Sigmoid colon (tissue), 7 donors: ENCODE measurements around the gene DNAJC17. TPM values are rescaled to one million over a fixed set of nuclear protein-coding genes. Genes with fewer than 3 reads are reported as not detected.

Experiments used
- DNase-seq: peaks from one replicate; pipeline ENCODE4 v3.0.0-alpha.2; 2019
- H3K27ac ChIP-seq, 4 donors: fragments of 200-600 bp; sonication (generic); one replicate each; pipeline ENCODE4 v1.5.1; 2016 to 2019; ENCODE audit warnings: mild to moderate bottlenecking in 1 of 4
- H3K27me3 ChIP-seq, 3 donors: fragments of 200-600 bp; sonication (generic); one replicate each; pipeline ENCODE4 v1.5.1; 2019; ENCODE audit warnings: mild to moderate bottlenecking in 1 of 3
- H3K36me3 ChIP-seq, 4 donors: fragments of 200-600 bp; sonication (generic); one replicate each; pipeline ENCODE4 v1.5.1; 2016 to 2019
- H3K4me1 ChIP-seq, 4 donors: fragments of 200-600 bp; sonication (generic); one replicate each; pipeline ENCODE4 v1.5.1; 2017 to 2019
- H3K4me3 ChIP-seq, 4 donors: fragments of 200-600 bp; sonication (generic); one replicate each; pipeline ENCODE4 v1.5.1; 2017 to 2019; ENCODE audit warnings: mild to moderate bottlenecking in 2 of 4, moderate library complexity in 1 of 4
- H3K9me3 ChIP-seq, 4 donors: fragments of 200-600 bp in 3 of 4; sonication (generic) in 3 of 4; one replicate each; pipeline versions ENCODE4 v1.5.1 to v1.6.1; 2013 to 2019
- EP300 ChIP-seq, 4 donors: sonication (generic); formaldehyde crosslinking; IDR thresholded peaks; one replicate each; pipeline ENCODE4 v1.6.1; 2017; ENCODE audit warnings: antibody characterized with exemption in 4 of 4
- POLR2A ChIP-seq, 2 donors: fragments of 450-650 bp; IDR thresholded peaks; one replicate each; pipeline ENCODE4 v1.6.1; 2016; ENCODE audit warnings: antibody characterized with exemption in 2 of 2, mild to moderate bottlenecking in 2 of 2, moderate library complexity in 2 of 2
- POLR2AphosphoS5 ChIP-seq, 4 donors: sonication (generic); formaldehyde crosslinking; IDR thresholded peaks; one replicate each; pipeline ENCODE4 v1.6.1; 2017; ENCODE audit warnings: antibody characterized with exemption in 4 of 4
- WGBS, 2 donors: extraction: QIAGEN DNeasy Blood & Tissue Kit; methylation state at CpG; one replicate each; pipeline ENCODE4 v1.1.7; 2013; 5-methylcytosine and 5-hydroxymethylcytosine counted together
- intact Hi-C: fragments of 100-400 bp; cut with DNase I; formaldehyde crosslinking; loops from one replicate; pipeline ENCODE4 v1.15.1; 2023
- polyA plus RNA-seq, 3 donors: library from polyadenylated mRNA; stranded (reverse); fragments of 200-250 nt; gene quantifications; one replicate each; pipeline ENCODE4 v1.2.3, GENCODE V29; 2013
- total RNA-seq, 4 donors: library from RNA; depleted of rRNA; stranded (reverse); fragments of >200 nt; gene quantifications; one replicate each; pipeline ENCODE4 v1.1.0, GENCODE V29; 2016
- TF ChIP-seq, protein P1 (sequence below), 4 experiments: fragments of 450-650 bp in 3 of 4; fragments of 200-600 bp in 1 of 4; IDR thresholded peaks; one replicate each; pipeline ENCODE4 v1.5.1; 2016 to 2019; ENCODE audit warnings: antibody characterized with exemption in 4 of 4, mild to moderate bottlenecking in 3 of 4, moderate library complexity in 2 of 4
- donor health status: healthy with polysubstance abuse.
- donor health status: Bipolar disorder and iron deficiency.
- donor health status: healthy.

DNAJC17 gene
- total and polyA plus RNA-seq, 7 donors = 9.1 to 56.4 (median 25.8) TPM

DNA sequence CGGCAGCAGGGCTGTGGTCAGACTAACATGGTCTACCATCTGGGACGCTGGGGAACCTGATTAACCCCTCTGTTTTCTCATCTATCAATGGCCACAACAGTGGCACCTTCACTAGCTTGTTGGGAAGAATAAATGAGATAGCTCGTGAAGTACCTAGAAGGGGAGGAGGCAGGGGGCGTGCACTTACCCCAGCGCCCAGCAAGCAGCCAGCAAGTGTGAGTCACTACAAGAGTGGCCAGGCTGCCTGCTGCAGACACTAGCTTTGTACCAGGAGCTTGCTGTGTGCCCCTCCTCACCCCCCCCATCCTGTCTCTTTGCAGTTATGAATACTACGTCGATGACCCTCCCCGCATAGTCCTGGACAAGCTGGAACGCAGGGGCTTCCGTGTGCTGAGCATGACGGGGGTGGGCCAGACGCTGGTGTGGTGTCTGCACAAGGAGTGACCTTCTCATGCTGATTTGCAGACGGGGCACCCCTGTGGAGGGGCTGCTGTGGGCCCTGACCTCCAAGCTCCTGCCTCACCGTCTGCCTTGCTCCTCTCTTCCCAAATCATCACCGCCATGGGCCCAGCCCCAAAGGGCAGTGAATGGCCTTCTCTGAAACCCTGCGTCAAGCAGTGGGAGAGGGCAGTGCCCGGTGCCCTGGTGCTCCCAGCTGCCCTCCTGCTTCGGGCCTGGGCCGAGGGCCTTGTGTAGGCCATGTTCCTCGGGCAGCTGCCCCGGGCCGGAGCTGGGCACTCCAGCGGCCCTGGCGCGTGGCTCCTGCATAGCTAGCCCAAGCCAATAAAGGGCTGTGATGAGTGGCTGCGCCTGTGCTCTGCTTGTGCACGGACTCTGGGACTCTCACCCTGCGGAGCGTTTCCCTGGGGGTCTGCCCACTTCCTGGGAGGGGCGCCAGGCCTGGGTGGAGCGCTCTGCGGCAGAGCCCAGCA, 40.1 kb downstream of the DNAJC17 start:
- 92 to 93% methylated on average over 32 of the region's 32 CpGs for WGBS, 2 donors
- Histone ChIP-seq H3K27me3 (no peaks in the 10 kb centered on the region), H3K4me3 (no peak overlapping the region), H3K4me1 (peaks cover 0 to 44% (median 41%) of the 10 kb centered on the region in 4 donors), H3K36me3 (peaks cover 0 to 22% (median 3%) of the 10 kb centered on the region in 4 donors), H3K9me3 (no peaks in the 10 kb centered on the region), H3K27ac (no peak overlapping the region)
- no peak for TF ChIP-seq EP300 (IDR thresholded peaks at IDR 0.05)
- TF ChIP-seq POLR2AphosphoS5 (IDR thresholded peaks at IDR 0.05) = no peak
- TF ChIP-seq POLR2A (IDR thresholded peaks at IDR 0.05) = no peak
- TF ChIP-seq, protein P1, sequence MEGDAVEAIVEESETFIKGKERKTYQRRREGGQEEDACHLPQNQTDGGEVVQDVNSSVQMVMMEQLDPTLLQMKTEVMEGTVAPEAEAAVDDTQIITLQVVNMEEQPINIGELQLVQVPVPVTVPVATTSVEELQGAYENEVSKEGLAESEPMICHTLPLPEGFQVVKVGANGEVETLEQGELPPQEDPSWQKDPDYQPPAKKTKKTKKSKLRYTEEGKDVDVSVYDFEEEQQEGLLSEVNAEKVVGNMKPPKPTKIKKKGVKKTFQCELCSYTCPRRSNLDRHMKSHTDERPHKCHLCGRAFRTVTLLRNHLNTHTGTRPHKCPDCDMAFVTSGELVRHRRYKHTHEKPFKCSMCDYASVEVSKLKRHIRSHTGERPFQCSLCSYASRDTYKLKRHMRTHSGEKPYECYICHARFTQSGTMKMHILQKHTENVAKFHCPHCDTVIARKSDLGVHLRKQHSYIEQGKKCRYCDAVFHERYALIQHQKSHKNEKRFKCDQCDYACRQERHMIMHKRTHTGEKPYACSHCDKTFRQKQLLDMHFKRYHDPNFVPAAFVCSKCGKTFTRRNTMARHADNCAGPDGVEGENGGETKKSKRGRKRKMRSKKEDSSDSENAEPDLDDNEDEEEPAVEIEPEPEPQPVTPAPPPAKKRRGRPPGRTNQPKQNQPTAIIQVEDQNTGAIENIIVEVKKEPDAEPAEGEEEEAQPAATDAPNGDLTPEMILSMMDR (IDR thresholded peaks at IDR 0.05) = no peak
- no peak for DNase-seq
- intact Hi-C loops = loop anchor here (5.0 kb wide), 1 partner anchor 40 kb away; the partner anchor contains the start of genes DNAJC17 and ZFYVE19

DNA sequence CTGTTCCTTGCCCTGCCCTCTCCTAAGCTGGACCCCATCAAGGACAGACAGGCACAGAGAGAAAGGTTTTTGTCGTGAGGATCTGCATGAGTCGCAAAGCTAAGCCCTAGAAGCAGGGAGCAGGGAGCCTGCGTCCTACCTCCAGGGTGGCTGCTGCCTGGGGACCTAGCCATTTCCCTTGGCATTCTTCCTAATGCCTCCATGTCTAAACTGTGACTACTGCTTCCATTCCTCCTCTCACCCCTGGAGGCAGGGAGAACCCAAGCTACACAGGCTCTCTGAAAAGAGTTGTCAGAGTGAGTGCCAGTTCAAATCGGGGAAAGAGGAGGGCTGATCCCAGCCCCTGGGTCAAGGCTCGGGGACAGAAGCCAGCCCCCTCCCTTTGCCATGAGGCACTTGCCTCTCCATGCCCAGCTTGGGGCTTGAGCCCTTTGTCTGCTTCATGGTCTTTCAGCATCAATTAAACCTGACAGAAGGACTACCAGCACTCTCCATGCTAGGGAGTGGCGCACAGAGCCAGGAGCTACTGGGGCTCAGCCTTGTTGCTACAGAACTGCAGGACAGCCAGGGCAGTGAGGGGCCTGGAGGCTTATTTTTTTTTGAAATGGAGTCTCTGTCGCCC, 41.0 kb downstream of the DNAJC17 start:
- Histone ChIP-seq H3K27me3 (no peaks in the 10 kb centered on the region), H3K36me3 (peaks cover 0 to 13% (median 3%) of the 10 kb centered on the region in 4 donors), H3K27ac (no peak overlapping the region), H3K4me3 (no peak overlapping the region), H3K4me1 (peaks cover 0 to 44% (median 41%) of the 10 kb centered on the region in 4 donors), H3K9me3 (no peaks in the 10 kb centered on the region)
- 90 to 92% methylated on average over 7 of the region's 7 CpGs for WGBS, 2 donors
- TF ChIP-seq POLR2A (IDR thresholded peaks at IDR 0.05) (no peak), POLR2AphosphoS5 (IDR thresholded peaks at IDR 0.05) (no peak), EP300 (IDR thresholded peaks at IDR 0.05) (no peak)
- TF ChIP-seq, protein P1 (IDR thresholded peaks at IDR 0.05) = no peak
- no peak for DNase-seq
- intact Hi-C loops = loop anchor here (5.0 kb wide), 1 partner anchor 41 kb away; the partner anchor contains the start of genes DNAJC17 and ZFYVE19

DNA sequence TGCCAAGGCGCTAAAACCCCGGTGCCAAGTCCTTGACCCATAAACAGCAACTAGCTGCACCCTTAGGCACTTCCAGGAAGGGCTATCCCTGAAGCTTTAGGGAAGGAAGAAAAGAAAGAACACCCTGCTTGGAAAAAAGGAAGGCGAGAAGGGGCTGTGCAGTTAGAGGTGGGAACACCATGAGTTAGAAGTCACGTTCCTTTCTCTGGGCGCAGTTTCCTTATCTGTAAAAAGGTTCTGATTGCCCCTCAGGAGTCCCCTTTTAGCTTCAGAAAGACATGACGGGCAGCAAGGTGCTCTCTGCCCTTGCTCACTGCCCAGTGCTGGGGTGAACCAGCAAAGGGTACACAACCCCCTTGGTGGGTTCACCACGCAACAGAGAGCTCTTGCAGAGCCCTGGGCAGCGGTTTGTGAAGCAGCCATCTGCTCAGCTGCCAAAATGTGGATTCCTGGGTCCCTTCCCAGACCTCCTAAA, 42.6 kb downstream of the DNAJC17 start:
- Histone ChIP-seq H3K4me3 (peak overlapping the region; percentile 32 to 57 (median 46)), H3K27ac (peak overlapping the region; percentile 68 to 80 (median 71)), H3K27me3 (no peaks in the 10 kb centered on the region), H3K9me3 (no peaks in the 10 kb centered on the region), H3K4me1 (peaks cover 0 to 38% (median 37%) of the 10 kb centered on the region in 4 donors), H3K36me3 (peaks cover 0 to 7% (median 2%) of the 10 kb centered on the region in 4 donors)
- WGBS, 2 donors = 29 to 36% methylated on average over 8 of the region's 8 CpGs
- TF ChIP-seq POLR2AphosphoS5 (IDR thresholded peaks at IDR 0.05) (no peak), POLR2A (IDR thresholded peaks at IDR 0.05) (no peak), EP300 (IDR thresholded peaks at IDR 0.05) (no peak)
- TF ChIP-seq, protein P1 (IDR thresholded peaks at IDR 0.05) = no peak
- no peak for DNase-seq
- intact Hi-C loops = loop anchor here (5.0 kb wide), 1 partner anchor 43 kb away; the partner anchor contains the start of genes DNAJC17 and ZFYVE19

DNA sequence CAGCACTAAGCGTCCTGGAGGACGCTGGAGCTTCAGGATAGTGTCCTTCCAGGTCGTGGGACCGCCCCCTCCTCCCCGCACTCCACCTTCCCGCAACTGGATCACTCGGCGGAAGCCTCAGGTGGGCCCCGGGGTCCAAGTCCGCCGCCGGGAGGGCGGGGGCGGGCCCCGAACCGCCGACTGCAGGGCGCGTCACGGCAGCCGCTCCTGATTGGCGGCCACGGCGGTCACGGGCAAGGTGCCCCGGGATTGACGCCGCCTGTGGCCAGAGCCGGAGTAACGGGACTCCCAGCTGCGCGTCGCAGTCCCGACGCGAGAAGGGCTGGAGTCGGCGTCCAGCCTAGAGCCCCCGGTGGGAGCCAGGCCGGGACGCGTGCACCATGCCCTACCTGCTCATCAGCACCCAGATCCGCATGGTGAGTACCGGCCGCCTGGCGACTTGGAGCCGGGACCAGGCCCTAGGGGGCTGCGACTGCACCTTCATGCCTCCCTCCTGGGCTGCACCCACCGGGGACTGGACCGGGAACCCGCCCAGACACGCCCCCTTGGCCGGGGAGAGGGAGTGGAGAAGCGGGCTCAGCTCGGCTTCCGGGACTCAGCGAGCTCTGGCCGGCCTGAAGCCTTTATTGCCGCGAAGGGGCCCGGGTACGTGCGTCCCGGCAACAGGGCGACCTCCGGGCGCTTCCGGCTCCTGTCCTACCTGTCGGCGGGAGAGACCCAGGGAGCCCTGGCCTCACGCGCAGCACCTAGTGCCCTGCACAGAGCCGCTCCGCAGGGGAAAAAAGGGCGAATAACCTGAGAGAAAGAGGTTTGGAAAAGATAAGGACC, 43.3 kb downstream of the DNAJC17 start, which contains the start of gene GCHFR:
Gene GCHFR (plus strand): TSS at position 268 of the 828 bp plus-strand sequence. CDS start 113 bp downstream, at position 381.
- H3K4me3 ChIP-seq = peak within 1 kb of the TSS; percentile 32 to 57 (median 46)
- peak within 1 kb of the TSS; percentile 68 to 80 (median 71) for H3K27ac ChIP-seq
- WGBS, 2 donors = 1% methylated on average over 75 of the region's 75 CpGs
- DNase-seq = peak; percentile 89
- TF ChIP-seq POLR2AphosphoS5 (IDR thresholded peaks at IDR 0.05) (peak; percentile 34 to 75 (median 50)), EP300 (IDR thresholded peaks at IDR 0.05) (no peak), POLR2A (IDR thresholded peaks at IDR 0.05) (peak in 1 of 2 donors; percentile 27)
- TF ChIP-seq, protein P1 (IDR thresholded peaks at IDR 0.05) = peak in 2 of 4 experiments; percentile 10 to 34
- intact Hi-C loops = no loop called here
- H3K27me3 ChIP-seq = no peaks in the 10 kb centered on the region
- H3K36me3 ChIP-seq = peaks cover 0 to 7% (median 2%) of the 10 kb centered on the region in 4 donors
- peaks cover 0 to 31% (median 30%) of the 10 kb centered on the region in 4 donors for H3K4me1 ChIP-seq
- H3K9me3 ChIP-seq = no peaks in the 10 kb centered on the region
